Activated naive CD8-positive, alpha-beta T cell (primary cell): ENCODE results near the gene PGAP2.

Experiments
- H3K27ac Mint-ChIP-seq: one replicate; pipeline ENCODE4 v1.8.0; 2021; ENCODE audit warnings: mixed read lengths
- H3K27me3 Mint-ChIP-seq: one replicate; pipeline ENCODE4 v1.8.0; 2021; ENCODE audit warnings: mixed read lengths
- H3K36me3 Mint-ChIP-seq: one replicate; pipeline ENCODE4 v1.8.0; 2021; ENCODE audit warnings: mixed read lengths
- H3K4me1 Mint-ChIP-seq: one replicate; pipeline ENCODE4 v1.8.0; 2021; ENCODE audit warnings: low read depth, mixed read lengths
- H3K4me3 Mint-ChIP-seq: one replicate; pipeline ENCODE4 v1.8.0; 2021; ENCODE audit warnings: mild to moderate bottlenecking, mixed read lengths
- H3K9me3 Mint-ChIP-seq: one replicate; pipeline ENCODE4 v1.8.0; 2021; ENCODE audit warnings: low read depth, mixed read lengths

PGAP2 gene

DNA sequence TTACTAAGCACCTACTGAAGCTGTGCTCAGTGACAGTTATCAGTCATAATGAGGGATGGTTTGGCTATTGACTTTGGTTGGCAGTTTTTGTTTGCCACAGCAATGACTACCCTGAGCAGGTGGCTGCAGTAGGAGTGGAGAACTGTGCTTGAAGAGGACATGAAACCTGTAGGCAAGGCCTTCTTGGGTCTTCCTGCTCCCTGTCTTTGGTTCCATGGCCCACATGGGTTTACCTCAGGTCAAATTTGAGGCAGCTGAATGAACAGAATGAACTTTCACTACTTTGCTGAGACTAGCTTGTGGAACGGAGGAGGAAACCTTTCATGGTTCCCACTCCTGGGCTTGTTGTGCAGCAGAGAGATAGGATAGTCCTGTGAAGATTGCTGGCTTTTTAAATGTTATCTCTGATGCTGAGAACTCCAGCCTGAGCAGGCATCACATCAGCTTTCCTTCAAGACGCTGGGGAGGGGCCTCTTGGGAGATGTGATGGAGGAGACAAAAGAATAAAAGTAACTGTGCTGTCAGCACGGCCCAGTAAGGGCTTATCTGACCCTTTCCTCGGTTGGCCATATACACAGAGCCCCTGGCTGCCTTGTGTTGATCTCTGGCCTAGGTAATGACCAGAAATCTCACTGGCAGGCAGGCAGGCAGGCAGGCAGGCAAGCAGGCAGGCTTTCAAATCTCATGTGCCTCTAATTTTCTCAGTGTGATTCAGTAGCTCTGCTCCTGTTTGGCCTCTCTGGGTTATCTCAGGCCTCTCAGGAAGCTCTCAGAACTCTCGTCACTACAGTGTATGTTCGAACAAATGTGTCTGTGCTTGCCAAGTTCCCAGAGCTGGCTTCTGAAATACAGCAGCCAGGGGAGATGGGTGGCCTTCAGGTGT lies 59.1 kb downstream of the PGAP2 start:
- Mint-ChIP-seq H3K27me3 (no peaks in the 10 kb centered on the region), H3K9me3 (no peaks in the 10 kb centered on the region), H3K36me3 (peaks cover 6% of the 10 kb centered on the region), H3K4me1 (peaks cover 94% of the 10 kb centered on the region), H3K27ac (peak overlapping the region; percentile 91), H3K4me3 (peak overlapping the region; percentile 67)

DNA sequence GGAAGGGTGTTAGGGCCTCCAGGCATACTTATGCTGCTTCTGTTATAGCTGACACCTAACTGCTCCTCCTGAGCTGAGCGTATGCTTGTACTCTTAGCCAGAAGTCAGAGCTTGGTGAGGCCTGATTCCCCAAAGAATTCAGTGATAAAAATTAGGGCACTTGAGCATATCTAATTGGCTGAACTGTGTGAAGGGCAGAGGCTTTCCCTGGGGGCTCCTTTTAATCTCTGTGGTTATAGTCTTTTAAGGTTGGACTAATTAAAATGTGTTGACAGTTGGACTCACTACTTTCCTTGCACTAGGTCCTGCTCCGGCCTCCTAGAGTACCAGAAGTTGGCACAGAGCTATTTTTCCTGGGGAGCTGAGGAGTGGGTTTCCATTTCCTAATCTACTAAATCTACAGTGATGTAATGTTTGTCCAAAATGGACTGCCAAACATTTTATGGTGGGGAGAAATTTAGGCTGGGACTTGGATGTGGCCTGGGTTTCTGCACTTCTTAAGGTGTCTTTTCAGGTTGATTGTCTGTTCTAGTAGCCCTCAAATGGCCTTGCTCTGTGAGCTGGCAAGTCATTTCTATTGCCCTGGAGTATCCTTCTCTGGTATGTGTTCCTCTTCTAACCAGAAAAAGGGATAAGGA lies 65.5 kb downstream of the PGAP2 start:
- peak overlapping the region; percentile 64 for H3K27ac Mint-ChIP-seq
- peaks cover 91% of the 10 kb centered on the region for H3K4me1 Mint-ChIP-seq
- H3K9me3 Mint-ChIP-seq: no peaks in the 10 kb centered on the region
- no peak overlapping the region for H3K4me3 Mint-ChIP-seq
- peaks cover 2% of the 10 kb centered on the region for H3K36me3 Mint-ChIP-seq
- H3K27me3 Mint-ChIP-seq: no peaks in the 10 kb centered on the region
